HG03175 (cell line): ENCODE measurements around the gene ARHGAP31.

Experiments used
- ATAC-seq: cut with Tn5 transposase; IDR thresholded peaks from one replicate; pipeline ENCODE4 v1.9.1; 2021; ENCODE audit warnings: mild to moderate bottlenecking, moderate library complexity; ENCODE audit not compliant: unreplicated experiment

Gene ARHGAP31

GRCh38 chr3:119420196-119420595 is 126.0 kb downstream of the ARHGAP31 start:
- ATAC-seq = no peak

- ATAC-seq = no peak
Measured at GRCh38 chr3:119427669-119428068, 133.5 kb downstream of the ARHGAP31 start.

GRCh38 chr3:119428538-119428937 is 134.4 kb downstream of the ARHGAP31 start:
- ATAC-seq = no peak

GRCh38 chr3:119433613-119434325 is 139.6 kb downstream of the ARHGAP31 start:
- no peak for ATAC-seq

GRCh38 chr3:119434703-119435102 is 140.5 kb downstream of the ARHGAP31 start:
- no peak for ATAC-seq

- no peak for ATAC-seq
Measured at GRCh38 chr3:119436977-119437376, 142.8 kb downstream of the ARHGAP31 start.

GRCh38 chr3:119437691-119438258 is 143.6 kb downstream of the ARHGAP31 start:
- no peak for ATAC-seq

- no peak for ATAC-seq
Measured at GRCh38 chr3:119443179-119443578, 149.0 kb downstream of the ARHGAP31 start.

GRCh38 chr3:119444590-119444989 is 150.4 kb downstream of the ARHGAP31 start:
- no peak for ATAC-seq

GRCh38 chr3:119453822-119454221 is 159.6 kb downstream of the ARHGAP31 start:
- no peak for ATAC-seq

- no peak for ATAC-seq
Measured at GRCh38 chr3:119456469-119456868, 162.3 kb downstream of the ARHGAP31 start.

GRCh38 chr3:119457246-119457645 is 163.1 kb downstream of the ARHGAP31 start:
- ATAC-seq = no peak

- peak; percentile 94 for ATAC-seq
Measured at GRCh38 chr3:119463171-119464169, 169.3 kb downstream of the ARHGAP31 start, which contains the start of gene TMEM39A. Gene TMEM39A (minus strand): TSS chr3:119463615. CDS start chr3:119462074, 1,541 bp downstream.

- ATAC-seq = no peak
Measured at GRCh38 chr3:119468041-119468440, 173.9 kb downstream of the ARHGAP31 start.

GRCh38 chr3:119469418-119470189 is 175.4 kb downstream of the ARHGAP31 start:
- ATAC-seq = no peak
